HepG2 (cell line): ENCODE results near the gene SV2B. TPM values are rescaled to one million over a fixed set of nuclear protein-coding genes. Genes with fewer than 3 reads are reported as not detected.

ENCODE experiments used
- ATAC-seq: fragments of 200-7000 bp; cut with Tn5 transposase; 3 replicates; pipeline ENCODE4 v1.9.1; 2020; ENCODE audit warnings: mild to moderate bottlenecking, moderate library complexity
- BruUV-seq: library from RNA; stranded (reverse); fragments of 400-500 nt; replicated peaks from 2 replicates; lab custom pipeline; 2021; lab: Mats Ljungman, UMichigan
- CTCF ChIA-PET: fragments of 300-600 bp; formaldehyde crosslinking; extraction: SDS; loops from one replicate; lab custom pipeline; 2021; ENCODE audit warnings: low total read pairs, inconsistent platforms, low intra/inter-chr PET ratio; lab: Yijun Ruan, JAX
- POLR2A ChIA-PET: fragments of 350-600 bp; sonication (Branson Sonifier 250); formaldehyde crosslinking; loops from one replicate; lab custom pipeline; 2020; ENCODE audit warnings: antibody characterized with exemption, inconsistent platforms; lab: Yijun Ruan, JAX
- DNase-seq: peaks from one replicate; pipeline ENCODE4 v3.0.0-alpha.2; 2015; ENCODE audit warnings: low spot score
- FAIRE-seq: peaks from 3 replicates; lab custom pipeline; 2011; peaks lifted over from hg19 to GRCh38; lab: Jason Lieb, UNC
- H2AFZ ChIP-seq: one replicate; pipeline ENCODE4 v1.6.1; 2011; ENCODE audit warnings: low read length, inconsistent platforms
- H3K27ac ChIP-seq: fragments of 300-600 bp; 3 replicates; pipeline ENCODE4 v1.8.0; 2011; ENCODE audit warnings: mixed run types, mild to moderate bottlenecking, mixed read lengths, low read length, inconsistent platforms; ENCODE audit not compliant: insufficient read depth; ENCODE audit errors: extremely low read length
- H3K27me3 ChIP-seq, 2 experiments: fragments of 200-600 bp in 1 of 2; 2 replicates in 1 of 2; 3 replicates in 1 of 2; pipeline versions ENCODE4 v1.6.0 to v1.8.0; 2011; ENCODE audit warnings: low read length in 2 of 2, mild to moderate bottlenecking in 2 of 2, moderate library complexity in 2 of 2, inconsistent platforms in 1 of 2; ENCODE audit not compliant: insufficient read depth in 2 of 2, control insufficient read depth in 1 of 2
- H3K36me3 ChIP-seq, 2 experiments: fragments of 200-600 bp in 1 of 2; replicated peaks in 1 of 2; 2 replicates in 1 of 2; 3 replicates in 1 of 2; pipeline versions ENCODE4 v1.5.1 to v1.8.0; 2011; ENCODE audit warnings: low read length in 2 of 2, inconsistent platforms in 1 of 2; ENCODE audit not compliant: insufficient read depth in 2 of 2, control insufficient read depth in 1 of 2
- H3K4me1 ChIP-seq: 2 replicates; pipeline ENCODE4 v1.5.1; 2012; ENCODE audit warnings: low read length, inconsistent platforms; ENCODE audit not compliant: insufficient read depth
- H3K4me2 ChIP-seq: 2 replicates; pipeline ENCODE4 v1.6.0; 2011; ENCODE audit warnings: low read depth, low read length, inconsistent platforms
- H3K4me3 ChIP-seq, 3 experiments: fragments of 200-600 bp in 1 of 3; sonication (generic), shearing (Covaris generic) in 1 of 3; replicated peaks in 1 of 3; 2 replicates each; pipeline ENCODE4 v1.5.1; 2011 to 2016; ENCODE audit warnings: low read length in 3 of 3, inconsistent platforms in 2 of 3, low read depth in 2 of 3, mild to moderate bottlenecking in 2 of 3, control low read depth in 1 of 3, mixed read lengths in 1 of 3; ENCODE audit not compliant: insufficient read depth in 1 of 3
- H3K79me2 ChIP-seq: one replicate; pipeline ENCODE4 v1.6.1; 2011; ENCODE audit warnings: low read length, inconsistent platforms; ENCODE audit not compliant: insufficient read depth
- H3K9ac ChIP-seq: 2 replicates; pipeline ENCODE4 v1.6.0; 2011; ENCODE audit warnings: mild to moderate bottlenecking, low read depth, low read length, inconsistent platforms; ENCODE audit not compliant: insufficient read depth
- H3K9me3 ChIP-seq: 2 replicates; pipeline ENCODE4 v1.5.1; 2012; ENCODE audit warnings: mild to moderate bottlenecking, low read length
- H4K20me1 ChIP-seq: 2 replicates; pipeline ENCODE4 v1.6.0; 2011; ENCODE audit warnings: inconsistent platforms, mild to moderate bottlenecking, low read length, moderate library complexity; ENCODE audit not compliant: insufficient read depth
- CEBPG ChIP-seq: IDR thresholded peaks from 2 replicates; pipeline ENCODE4 v1.6.1; 2016
- GATAD2A ChIP-seq: IDR thresholded peaks from 2 replicates; pipeline ENCODE4 v1.6.1; 2016
- HDAC2 ChIP-seq: sonication (generic); formaldehyde crosslinking; IDR thresholded peaks from 2 replicates; pipeline ENCODE4 v1.4.0; 2020; ENCODE audit warnings: missing genetic modification reagents
- HMG20A ChIP-seq: IDR thresholded peaks from 2 replicates; pipeline ENCODE4 v1.6.1; 2016; ENCODE audit warnings: borderline replicate concordance
- MAZ ChIP-seq, 2 experiments: sonication (generic) in 1 of 2; formaldehyde crosslinking in 1 of 2; IDR thresholded peaks; 2 replicates each; pipeline versions ENCODE4 v1.5.0 to v1.6.1; 2012 to 2020; ENCODE audit warnings: low read depth in 2 of 2, mild to moderate bottlenecking in 2 of 2, borderline replicate concordance in 1 of 2, improper control_type of control experiment in 1 of 2, low read length in 1 of 2, missing genetic modification reagents in 1 of 2, moderate library complexity in 1 of 2
- NCOA1 ChIP-seq: sonication (generic); formaldehyde crosslinking; IDR thresholded peaks from 2 replicates; pipeline ENCODE4 v1.9.0; 2021; ENCODE audit warnings: missing genetic modification reagents
- PCBP1 ChIP-seq: fragments of 200-400 bp; formaldehyde crosslinking; IDR thresholded peaks from 2 replicates; pipeline ENCODE4 v1.6.1; 2017; ENCODE audit warnings: mild to moderate bottlenecking, low read depth, low read length, borderline replicate concordance
- PPARG ChIP-seq: conservative IDR thresholded peaks from 2 replicates; pipeline ENCODE4 v1.6.1; 2016; ENCODE audit warnings: missing biosample characterization, missing genetic modification reagents
- REST ChIP-seq, 2 experiments: IDR thresholded peaks; 2 replicates each; pipeline ENCODE4 v1.6.1; 2011 to 2012; ENCODE audit warnings: low read length in 2 of 2, borderline replicate concordance in 1 of 2, low read depth in 1 of 2, mild to moderate bottlenecking in 1 of 2, moderate library complexity in 1 of 2
- SAFB2 ChIP-seq: sonication (generic); formaldehyde crosslinking; IDR thresholded peaks from 2 replicates; pipeline ENCODE4 v1.5.1; 2020; ENCODE audit warnings: missing genetic modification reagents, low read depth, mild to moderate bottlenecking, borderline replicate concordance
- TAF15 ChIP-seq: fragments of 200-400 bp; formaldehyde crosslinking; IDR thresholded peaks from one replicate; pipeline ENCODE4 v1.6.1; 2018; ENCODE audit warnings: mild to moderate bottlenecking, low read depth, low read length; ENCODE audit not compliant: poor library complexity, severe bottlenecking
- TEAD3 ChIP-seq: optimal IDR thresholded peaks from 2 replicates; pipeline ENCODE3; 2016; ENCODE audit warnings: borderline replicate concordance
- ZFP37 ChIP-seq: sonication (generic); formaldehyde crosslinking; IDR thresholded peaks from 2 replicates; pipeline ENCODE4 v1.4.0; 2020; ENCODE audit warnings: missing genetic modification reagents, borderline replicate concordance
- ZIK1 ChIP-seq: sonication (generic); formaldehyde crosslinking; IDR thresholded peaks from 2 replicates; pipeline ENCODE4 v1.5.0; 2020; ENCODE audit warnings: mild to moderate bottlenecking, low read depth, missing genetic modification reagents, borderline replicate concordance
- ZSCAN9 ChIP-seq: IDR thresholded peaks from 2 replicates; pipeline ENCODE4 v1.6.1; 2016; ENCODE audit warnings: borderline replicate concordance
- WGBS: methylation state at CpG from one replicate; pipeline ENCODE4 v1.1.6; 2017; ENCODE audit warnings: low lambda C conversion rate; 5-methylcytosine and 5-hydroxymethylcytosine counted together
- in situ Hi-C: cut with HindIII; loops from 2 replicates; pipeline ENCODE4 v1.10.0; 2017; ENCODE audit warnings: low pct_unique_long_range_greater_than_20kb; ENCODE audit not compliant: extremely low pct_ligation_motif_present
- intact Hi-C: fragments of 100-400 bp; cut with micrococcal nuclease; formaldehyde crosslinking; loops from one replicate; pipeline ENCODE4 v1.10.0; 2022; ENCODE audit not compliant: unreplicated experiment
- polyA plus RNA-seq, 8 experiments: library from polyadenylated mRNA; depleted of rRNA in 3 of 8; stranded (reverse) in 7 of 8; unstranded in 1 of 8; fragments of >200 nt; fragmentation: Illumina TruSeq in 4 of 8; extraction: Trizol in 4 of 8; gene quantifications; 2 replicates each; pipeline versions ENCODE4 v1.2.1 to v1.2.3, GENCODE V29; 2011 to 2016; ENCODE audit warnings: low read depth in 4 of 8, missing spikeins in 1 of 8, mixed read lengths in 1 of 8; ENCODE audit not compliant: insufficient read depth in 1 of 8
- total RNA-seq, 5 experiments: library from RNA; depleted of rRNA; stranded (reverse); fragments of >200 nt; fragmentation: Illumina TruSeq; extraction: Trizol; gene quantifications; 2 replicates each; pipeline ENCODE4 v1.2.3, GENCODE V29; 2016; ENCODE audit warnings: low read depth in 1 of 5
- TF ChIP-seq, protein P1 (sequence below): sonication (generic); formaldehyde crosslinking; IDR thresholded peaks from 2 replicates; pipeline ENCODE4 v1.8.1; 2022; ENCODE audit warnings: low read depth, mild to moderate bottlenecking, missing genetic modification reagents

SV2B gene
- total and polyA plus RNA-seq, 2 of the 13 experiments (the other 11 are each of a cell fraction or from before 2014, with no cell fraction given), result not detected

DNA sequence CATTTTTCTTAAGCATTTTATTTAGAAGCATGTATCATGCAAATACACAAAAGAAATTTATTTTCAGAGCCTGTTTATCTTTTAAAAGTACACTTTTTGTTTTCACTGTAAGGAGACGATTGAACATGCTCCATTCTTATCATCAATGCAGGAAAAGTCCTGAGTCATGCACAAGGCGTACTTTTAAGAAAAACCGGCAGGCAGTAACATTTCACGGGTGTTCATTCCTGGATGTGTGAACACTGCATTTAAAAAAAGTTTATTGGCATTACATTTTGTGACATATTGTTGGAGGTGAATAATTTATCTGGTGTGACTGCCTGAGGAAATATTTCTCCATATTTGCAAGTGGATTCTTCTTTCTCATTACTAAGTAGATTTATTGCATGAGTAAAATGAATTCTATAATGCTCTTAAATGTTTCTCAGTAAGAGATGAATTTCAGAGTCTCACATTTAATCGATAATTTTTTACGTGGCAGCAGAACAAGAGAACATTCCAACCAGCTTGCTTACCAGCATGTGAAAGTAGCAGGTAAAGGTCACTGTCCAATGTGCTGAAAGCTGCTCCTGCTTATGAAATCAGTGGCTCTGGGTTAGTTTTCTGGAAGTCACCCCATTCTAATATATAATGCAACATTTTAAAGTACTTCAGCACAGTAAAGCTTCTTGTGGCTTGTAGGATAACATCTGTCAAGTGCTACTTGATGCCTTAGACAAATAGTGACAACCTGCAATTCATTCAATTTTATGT is 87.0 kb downstream of the SV2B start (continued):
- TF ChIP-seq REST (IDR thresholded peaks at IDR 0.05; ENCODE audit: borderline replicate concordance in 1 of 2, low read depth in 1 of 2, low read length in 2 of 2) (peak; percentile 70 to 96), PPARG (CRISPR knock-in tag) (0 out of 2 replicates have a peak, but pooled peaks have one; percentile 25), TEAD3 (CRISPR knock-in tag) (peak; percentile 34), HDAC2 (CRISPR knock-in tag) (0 out of 2 replicates have a peak, but pooled peaks have one; percentile 18), ZSCAN9 (CRISPR knock-in tag) (0 out of 2 replicates have a peak, but pooled peaks have one; percentile 32), PCBP1 (no peak)

GRCh38 chr15:91192285-91192684 is 92.2 kb downstream of the SV2B start:
- H2AFZ ChIP-seq, result no peak overlapping the region
- no peak overlapping the region for H3K4me2 ChIP-seq
- ChIA-PET CTCF (no interaction called here), POLR2A (no interaction called here)
- ATAC-seq, result no peak
- no peak overlapping the region for H3K27ac ChIP-seq
- no peak for DNase-seq
- H3K79me2 ChIP-seq, result no peaks in the 10 kb centered on the region
- BruUV-seq, result no TSS peak
- H4K20me1 ChIP-seq, result no peaks in the 10 kb centered on the region
- no peak overlapping the region for H3K4me3 ChIP-seq
- intact Hi-C loops, result no loop called here
- in situ Hi-C loops, result no loop called here
- no peaks in the 10 kb centered on the region for H3K4me1 ChIP-seq
- 0% methylated on average over 1 of the region's 1 CpG for WGBS
- H3K36me3 ChIP-seq, result no peaks in the 10 kb centered on the region
- no peak overlapping the region for H3K9ac ChIP-seq
- no peaks in the 10 kb centered on the region for H3K9me3 ChIP-seq
- FAIRE-seq, result no peak
- peaks cover 0 to 6% of the 10 kb centered on the region in 2 experiments; a peak in 1 of 5 replicates for H3K27me3 ChIP-seq
- no peak for TF ChIP-seq ZFP37 (CRISPR knock-in tag)
- no peak for TF ChIP-seq SAFB2
- TF ChIP-seq NCOA1 (CRISPR knock-in tag), result no peak
- no peak for TF ChIP-seq MAZ (IDR thresholded peaks at IDR 0.05; ENCODE audit: borderline replicate concordance, low read depth, low read length)
- no peak for TF ChIP-seq MAZ (CRISPR knock-in tag; IDR thresholded peaks at IDR 0.05; ENCODE audit: low read depth)
- TF ChIP-seq ZIK1 (CRISPR knock-in tag), result no peak
- no peak for TF ChIP-seq CEBPG (CRISPR knock-in tag)
- no peak for TF ChIP-seq HMG20A (CRISPR knock-in tag)
- TF ChIP-seq TAF15, result no peak
- no peak for TF ChIP-seq GATAD2A
- TF ChIP-seq, protein P1, sequence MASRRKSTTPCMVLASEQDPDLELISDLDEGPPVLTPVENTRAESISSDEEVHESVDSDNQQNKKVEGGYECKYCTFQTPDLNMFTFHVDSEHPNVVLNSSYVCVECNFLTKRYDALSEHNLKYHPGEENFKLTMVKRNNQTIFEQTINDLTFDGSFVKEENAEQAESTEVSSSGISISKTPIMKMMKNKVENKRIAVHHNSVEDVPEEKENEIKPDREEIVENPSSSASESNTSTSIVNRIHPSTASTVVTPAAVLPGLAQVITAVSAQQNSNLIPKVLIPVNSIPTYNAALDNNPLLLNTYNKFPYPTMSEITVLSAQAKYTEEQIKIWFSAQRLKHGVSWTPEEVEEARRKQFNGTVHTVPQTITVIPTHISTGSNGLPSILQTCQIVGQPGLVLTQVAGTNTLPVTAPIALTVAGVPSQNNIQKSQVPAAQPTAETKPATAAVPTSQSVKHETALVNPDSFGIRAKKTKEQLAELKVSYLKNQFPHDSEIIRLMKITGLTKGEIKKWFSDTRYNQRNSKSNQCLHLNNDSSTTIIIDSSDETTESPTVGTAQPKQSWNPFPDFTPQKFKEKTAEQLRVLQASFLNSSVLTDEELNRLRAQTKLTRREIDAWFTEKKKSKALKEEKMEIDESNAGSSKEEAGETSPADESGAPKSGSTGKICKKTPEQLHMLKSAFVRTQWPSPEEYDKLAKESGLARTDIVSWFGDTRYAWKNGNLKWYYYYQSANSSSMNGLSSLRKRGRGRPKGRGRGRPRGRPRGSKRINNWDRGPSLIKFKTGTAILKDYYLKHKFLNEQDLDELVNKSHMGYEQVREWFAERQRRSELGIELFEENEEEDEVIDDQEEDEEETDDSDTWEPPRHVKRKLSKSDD, result no peak
